Measurements from ENCODE around the gene CHRM3.

The CHRM3 gene

GRCh38 chr1:239413916-239414315, 27.5 kb downstream of the CHRM3 start:
- no peak for DNase-seq (ENCODE audit: low read depth, low spot score)

GRCh38 chr1:239417221-239417620, 30.9 kb downstream of the CHRM3 start:
- no peak for DNase-seq (ENCODE audit: low read depth, low spot score)

GRCh38 chr1:239417986-239418640, 31.7 kb downstream of the CHRM3 start:
- DNase-seq (ENCODE audit: low read depth, low spot score) = no peak

- DNase-seq (ENCODE audit: low read depth, low spot score) = no peak
These were observed 32.3 kb downstream of the CHRM3 start for GRCh38 chr1:239418681-239419080.

GRCh38 chr1:239421811-239422210, 35.4 kb downstream of the CHRM3 start:
- no peak for DNase-seq (ENCODE audit: low read depth, low spot score)

- DNase-seq (ENCODE audit: low read depth, low spot score) = no peak
These were observed 36.5 kb downstream of the CHRM3 start for GRCh38 chr1:239422818-239423217.

GRCh38 chr1:239426821-239427475, 40.6 kb downstream of the CHRM3 start:
- no peak for DNase-seq (ENCODE audit: low read depth, low spot score)

- DNase-seq (ENCODE audit: low read depth, low spot score) = no peak
These were observed 41.3 kb downstream of the CHRM3 start for GRCh38 chr1:239427712-239428111.

- no peak for DNase-seq (ENCODE audit: low read depth, low spot score)
These were observed 41.8 kb downstream of the CHRM3 start for GRCh38 chr1:239428120-239428710.

- DNase-seq (ENCODE audit: low read depth, low spot score) = no peak
These were observed 42.8 kb downstream of the CHRM3 start for GRCh38 chr1:239429163-239429562.

- DNase-seq (ENCODE audit: low read depth, low spot score) = no peak
These were observed 45.9 kb downstream of the CHRM3 start for GRCh38 chr1:239432255-239432654.

- DNase-seq (ENCODE audit: low read depth, low spot score) = no peak
These were observed 47.8 kb downstream of the CHRM3 start for GRCh38 chr1:239434181-239434580.

Data from activated naive CD8-positive, alpha-beta T cell treated with anti-CD3 and anti-CD28 coated beads, Interleukin-2, amount 50 U/mL, for 16 hours (primary cell).